GM23248 (cell line): ENCODE results near the gene CDYL.

Source experiments
- EZH2 ChIP-seq: fragments of 200-600 bp; sonication (generic); IDR thresholded peaks from 2 replicates; pipeline ENCODE4 v1.6.1; 2018; ENCODE audit warnings: antibody characterized with exemption, mild to moderate bottlenecking; ENCODE audit not compliant: insufficient read depth, poor library complexity, severe bottlenecking
- EZH2phosphoT487 ChIP-seq: fragments of 200-600 bp; sonication (generic); IDR thresholded peaks from 2 replicates; pipeline ENCODE4 v1.6.1; 2018; ENCODE audit warnings: antibody characterized with exemption, moderate library complexity, mild to moderate bottlenecking, low read depth; ENCODE audit not compliant: insufficient read depth

DNA sequence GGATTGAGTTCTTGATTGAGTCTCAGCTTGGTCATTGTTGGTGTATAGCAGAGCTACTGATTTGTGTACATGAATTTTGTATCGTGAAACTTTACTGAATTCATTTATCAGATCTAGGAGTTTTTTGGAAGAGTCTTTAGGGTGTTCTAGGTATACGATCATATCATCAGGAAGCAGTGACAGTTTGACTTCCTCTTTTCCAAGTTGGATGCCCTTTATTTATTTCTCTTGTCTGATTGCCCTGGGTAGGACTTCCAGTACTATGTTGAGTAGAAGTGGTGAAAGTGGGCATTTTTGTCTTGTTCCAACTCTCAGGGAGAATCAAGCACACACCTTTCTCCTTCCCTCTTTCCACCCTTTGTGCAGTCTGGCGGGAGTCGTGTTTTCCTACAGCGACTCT lies 201.3 kb downstream of the CDYL start:
- TF ChIP-seq EZH2 (no peak), EZH2phosphoT487 (no peak)
